Upper lobe of right lung (tissue), 1 donor: ENCODE measurements around the gene ZMYND10. TPM values are rescaled to one million over a fixed set of nuclear protein-coding genes. Genes with fewer than 3 reads are reported as not detected.

ENCODE experiments used
- ATAC-seq: fragments of 200-7000 bp; cut with Tn5 transposase; one replicate; pipeline ENCODE4 v1.9.1; 2020; ENCODE audit warnings: mild to moderate bottlenecking, moderate library complexity
- DNase-seq: peaks from one replicate; pipeline ENCODE4 v3.0.0-alpha.2; 2020
- H3K27ac ChIP-seq: fragments of 200-600 bp; one replicate; pipeline ENCODE4 v1.8.0; 2022
- H3K27me3 ChIP-seq: fragments of 200-600 bp; one replicate; pipeline ENCODE4 v1.8.0; 2022; ENCODE audit warnings: mild to moderate bottlenecking
- H3K36me3 ChIP-seq: fragments of 200-600 bp; one replicate; pipeline ENCODE4 v1.8.0; 2022
- H3K4me1 ChIP-seq: fragments of 200-600 bp; one replicate; pipeline ENCODE4 v1.8.0; 2022
- H3K4me3 ChIP-seq: fragments of 200-600 bp; one replicate; pipeline ENCODE4 v1.8.0; 2022; ENCODE audit warnings: mild to moderate bottlenecking
- H3K9me3 ChIP-seq: fragments of 200-600 bp; one replicate; pipeline ENCODE4 v1.8.0; 2022
- intact Hi-C: fragments of 100-400 bp; cut with DNase I; formaldehyde crosslinking; loops from one replicate; pipeline ENCODE4 v1.11.0; 2022
- long read RNA-seq: library from polyadenylated mRNA; unstranded; transcript quantifications from one replicate; pipeline ENCODE4 v2.0.0, GENCODE V29; 2021
- total RNA-seq: library from RNA; stranded (reverse); fragmentation: NEBNext Ultra II Directional; extraction: Animal tissue kit (Norgen Biotek cat#: 25700); gene quantifications from one replicate; pipeline ENCODE4 v1.2.1, GENCODE V29; 2021
- TF ChIP-seq, protein P1 (sequence below): fragments of 200-600 bp; IDR thresholded peaks from one replicate; pipeline ENCODE4 v1.8.0; 2022; ENCODE audit warnings: antibody characterized with exemption
- donor health status: DM: no; HTN: yes; CAD: no; lungs with severe emphysema.

The ZMYND10 gene
- 2.8 TPM for total RNA-seq
- long read RNA-seq, partial matches to known transcripts = 0 of 3 reads
- long read RNA-seq, other reads (novel, unspliced or antisense) = 3 of 3 reads

DNA sequence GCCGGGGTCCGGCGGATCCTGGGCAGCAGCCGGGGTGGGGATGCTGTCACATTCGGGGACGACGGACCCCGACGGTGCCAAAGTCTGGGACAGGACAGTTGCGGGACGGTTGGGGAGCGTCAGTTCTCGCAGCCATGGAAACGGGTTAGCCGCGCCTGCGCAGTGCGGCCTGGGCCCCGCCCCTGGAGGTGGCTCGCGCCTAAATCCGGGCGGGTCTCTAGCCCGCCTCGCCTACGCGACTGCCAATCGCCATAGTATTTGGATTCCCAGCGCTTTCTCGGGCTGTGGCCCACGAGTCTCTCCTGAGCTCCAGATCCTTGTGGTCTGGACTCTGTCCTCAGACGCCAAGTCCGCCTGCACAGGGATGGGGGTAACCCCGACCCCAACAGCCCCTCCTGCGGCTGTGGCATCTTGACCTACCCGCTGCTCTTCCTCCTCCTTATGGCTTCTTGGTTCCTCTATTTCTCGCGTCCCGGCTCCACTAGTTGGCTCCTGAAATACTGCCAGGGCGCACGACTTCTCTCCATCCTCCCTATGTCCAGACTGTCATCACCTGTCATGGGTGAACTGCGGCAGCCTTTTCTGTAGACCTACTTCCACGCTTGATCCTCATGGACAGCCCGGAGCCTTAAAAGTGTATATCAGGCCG, at the start of gene ZMYND10:
Gene ZMYND10 (minus strand): TSS at position 147 of the 649 bp plus-strand sequence. CDS start 153 bp downstream, outside the sequence.
- no peaks in the 10 kb centered on the region for H3K9me3 ChIP-seq
- peaks cover 20% of the 10 kb centered on the region for H3K36me3 ChIP-seq
- intact Hi-C loops = no loop called here
- DNase-seq (peak; percentile 88), ATAC-seq (peak; percentile 48)
- TF ChIP-seq, protein P1, sequence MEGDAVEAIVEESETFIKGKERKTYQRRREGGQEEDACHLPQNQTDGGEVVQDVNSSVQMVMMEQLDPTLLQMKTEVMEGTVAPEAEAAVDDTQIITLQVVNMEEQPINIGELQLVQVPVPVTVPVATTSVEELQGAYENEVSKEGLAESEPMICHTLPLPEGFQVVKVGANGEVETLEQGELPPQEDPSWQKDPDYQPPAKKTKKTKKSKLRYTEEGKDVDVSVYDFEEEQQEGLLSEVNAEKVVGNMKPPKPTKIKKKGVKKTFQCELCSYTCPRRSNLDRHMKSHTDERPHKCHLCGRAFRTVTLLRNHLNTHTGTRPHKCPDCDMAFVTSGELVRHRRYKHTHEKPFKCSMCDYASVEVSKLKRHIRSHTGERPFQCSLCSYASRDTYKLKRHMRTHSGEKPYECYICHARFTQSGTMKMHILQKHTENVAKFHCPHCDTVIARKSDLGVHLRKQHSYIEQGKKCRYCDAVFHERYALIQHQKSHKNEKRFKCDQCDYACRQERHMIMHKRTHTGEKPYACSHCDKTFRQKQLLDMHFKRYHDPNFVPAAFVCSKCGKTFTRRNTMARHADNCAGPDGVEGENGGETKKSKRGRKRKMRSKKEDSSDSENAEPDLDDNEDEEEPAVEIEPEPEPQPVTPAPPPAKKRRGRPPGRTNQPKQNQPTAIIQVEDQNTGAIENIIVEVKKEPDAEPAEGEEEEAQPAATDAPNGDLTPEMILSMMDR = no peak
- peaks cover 36% of the 10 kb centered on the region for H3K4me1 ChIP-seq
- H3K27ac ChIP-seq = peak within 1 kb of the TSS; percentile 39
- H3K27me3 ChIP-seq = no peaks in the 10 kb centered on the region
- peak within 1 kb of the TSS; percentile 39 for H3K4me3 ChIP-seq

DNA sequence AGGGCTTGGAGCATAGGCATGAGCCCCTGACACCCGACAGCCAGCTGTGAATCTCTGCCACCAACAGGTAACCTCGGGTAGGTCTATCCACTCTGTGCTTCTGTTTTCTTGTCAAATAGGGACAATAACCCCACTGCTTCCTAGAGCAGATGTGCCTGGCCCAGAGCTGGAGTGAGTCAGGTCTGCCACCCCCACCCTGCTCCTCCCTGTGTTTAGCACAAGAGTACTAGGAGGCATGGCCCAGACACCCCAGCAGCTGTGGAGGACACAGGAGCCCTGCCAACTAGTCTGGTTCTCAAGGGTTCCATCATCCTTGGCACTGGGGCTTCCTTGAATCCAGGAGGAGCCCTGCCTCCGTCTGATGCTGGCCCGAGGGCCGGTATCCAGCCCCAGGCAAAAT, 47.5 kb upstream of the ZMYND10 start:
- ATAC-seq (no peak), DNase-seq (no peak)
- Histone ChIP-seq H3K4me3 (no peak overlapping the region), H3K9me3 (no peaks in the 10 kb centered on the region), H3K4me1 (peaks cover 15% of the 10 kb centered on the region), H3K27me3 (no peaks in the 10 kb centered on the region), H3K27ac (no peak overlapping the region), H3K36me3 (no peaks in the 10 kb centered on the region)
- intact Hi-C loops = no loop called here
- TF ChIP-seq, protein P1 = no peak

DNA sequence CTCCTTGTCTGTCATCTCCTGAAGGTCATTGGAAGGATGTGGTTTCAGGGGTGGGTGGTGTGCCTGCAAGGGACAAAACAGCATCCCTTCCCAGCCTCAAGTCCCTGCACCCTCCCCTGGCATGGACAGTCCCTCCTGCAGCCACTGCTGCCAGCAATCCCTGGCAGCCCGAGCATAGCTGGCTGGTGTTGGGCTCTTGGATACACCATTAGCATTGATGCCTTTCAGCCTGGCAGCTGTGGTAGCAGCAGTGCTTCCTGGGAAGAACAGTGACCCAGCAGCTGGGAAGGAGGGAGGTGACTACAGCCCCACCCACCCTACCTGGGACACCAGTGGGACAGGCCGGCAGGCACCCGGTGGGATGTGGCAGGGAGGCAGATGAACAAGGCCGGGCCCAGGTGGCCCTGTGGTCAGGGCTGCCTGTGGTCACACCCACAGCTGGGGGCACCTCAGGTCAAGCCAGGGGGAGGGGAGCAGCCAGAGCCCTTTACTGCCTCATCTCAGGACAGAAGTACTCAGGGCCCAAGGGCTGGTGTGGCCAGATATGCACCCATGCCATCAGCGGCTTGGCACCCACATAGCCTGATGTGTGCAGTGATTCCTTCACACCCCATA, 46.7 kb upstream of the ZMYND10 start:
- ATAC-seq (no peak), DNase-seq (no peak)
- Histone ChIP-seq H3K4me3 (no peak overlapping the region), H3K27ac (no peak overlapping the region), H3K36me3 (no peaks in the 10 kb centered on the region), H3K9me3 (no peaks in the 10 kb centered on the region), H3K4me1 (peaks cover 15% of the 10 kb centered on the region), H3K27me3 (no peaks in the 10 kb centered on the region)
- TF ChIP-seq, protein P1 = no peak
- intact Hi-C loops = no loop called here

DNA sequence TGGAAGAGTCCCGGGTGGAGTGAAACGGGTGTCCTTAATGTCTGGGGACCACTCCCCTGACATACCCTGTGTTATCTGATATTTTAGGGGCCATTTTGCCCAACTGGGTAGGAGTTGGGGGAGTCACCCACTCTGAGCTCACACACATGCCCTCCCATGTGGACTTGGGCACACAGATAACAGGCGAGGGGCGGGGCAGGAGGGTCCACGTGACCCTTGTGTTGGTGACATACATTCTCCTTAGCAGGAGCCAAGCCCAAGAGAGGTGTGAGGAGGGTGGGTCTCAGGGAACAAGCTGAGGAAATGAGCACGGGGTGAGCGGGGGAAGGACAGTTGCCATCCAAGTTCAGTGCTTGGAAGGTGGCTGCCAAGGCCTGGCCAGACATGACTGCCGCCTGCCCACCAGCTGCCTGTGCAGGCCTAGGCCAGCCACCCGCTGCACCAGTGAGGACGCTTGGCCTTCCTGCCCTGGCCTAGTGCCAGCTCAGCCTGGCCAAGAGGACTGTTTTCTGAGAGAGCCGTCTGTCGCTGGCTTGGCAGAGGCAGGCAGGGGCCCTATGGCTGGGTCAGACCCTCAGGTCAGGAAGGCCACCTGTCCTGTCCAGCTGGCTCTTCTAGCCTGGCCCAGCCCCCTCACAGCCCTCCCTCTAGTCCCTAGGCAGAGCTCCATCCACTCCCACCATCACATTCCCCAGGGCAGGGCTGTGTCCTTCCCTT, 45.1 kb upstream of the ZMYND10 start:
- DNase-seq (peak; percentile 79), ATAC-seq (peak; percentile 34)
- Histone ChIP-seq H3K27ac (no peak overlapping the region), H3K4me1 (peaks cover 14% of the 10 kb centered on the region), H3K9me3 (no peaks in the 10 kb centered on the region), H3K36me3 (no peaks in the 10 kb centered on the region), H3K4me3 (no peak overlapping the region), H3K27me3 (no peaks in the 10 kb centered on the region)
- TF ChIP-seq, protein P1 = no peak
- intact Hi-C loops = no loop called here

DNA sequence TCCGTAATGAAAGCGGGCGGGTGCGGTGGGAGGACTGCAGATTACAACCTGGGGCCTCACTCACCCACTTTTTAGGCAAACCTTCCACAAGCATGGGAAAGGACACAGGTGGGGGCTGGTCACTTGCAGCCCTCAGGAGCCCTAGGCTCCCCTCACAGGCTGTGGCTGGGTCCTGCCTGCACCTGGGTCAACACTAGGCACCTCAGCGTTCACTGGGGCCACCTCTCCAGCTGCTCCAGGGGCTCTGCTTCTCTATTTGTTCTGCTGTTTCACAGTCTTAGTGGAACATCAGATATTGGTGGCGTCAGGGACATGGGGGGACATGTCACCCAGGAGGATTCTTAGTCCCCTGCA, 43.9 kb upstream of the ZMYND10 start:
- intact Hi-C loops = no loop called here
- TF ChIP-seq, protein P1 = no peak
- no peaks in the 10 kb centered on the region for H3K27me3 ChIP-seq
- ATAC-seq (no peak), DNase-seq (no peak)
- peaks cover 8% of the 10 kb centered on the region for H3K4me1 ChIP-seq
- H3K4me3 ChIP-seq = no peak overlapping the region
- H3K27ac ChIP-seq = no peak overlapping the region
- no peaks in the 10 kb centered on the region for H3K36me3 ChIP-seq
- H3K9me3 ChIP-seq = no peaks in the 10 kb centered on the region
